Naive thymus-derived CD8-positive, alpha-beta T cell (primary cell): ENCODE data around the gene IGIP. TPM values are rescaled to one million over a fixed set of nuclear protein-coding genes. Genes with fewer than 3 reads are reported as not detected.
A peak's percentile ranks its signal among the peaks of the same experiment; 100 is the strongest.

Experiments
- ATAC-seq, 2 donors: fragments of 150-1000 bp; cut with Tn5 transposase in 1 of 2; sonication (Bioruptor Pico), chemical (Tn5 transposase) in 1 of 2; 1 replicate in 1 of 2; 2 replicates in 1 of 2; pipeline ENCODE4 v1.10.0; 2021; ENCODE audit warnings: mild to moderate bottlenecking in 2 of 2, moderate library complexity in 2 of 2
- POLR2A ChIA-PET: fragments of 350-600 bp; sonication (Branson Sonifier 250); formaldehyde crosslinking; loops from one replicate; lab custom pipeline; 2021; ENCODE audit warnings: antibody characterized with exemption; lab: Charles Lee
- DNase-seq, 10 donors: peaks; one replicate each; pipeline versions ENCODE4 v3.0.0 to v3.0.0-alpha.2; 2020 to 2022
- H3K27ac Mint-ChIP-seq, 10 donors: one replicate each; pipeline ENCODE4 v1.8.0; 2020 to 2022; ENCODE audit warnings: mild to moderate bottlenecking in 10 of 10, mixed read lengths in 10 of 10, moderate library complexity in 4 of 10, inconsistent platforms in 1 of 10
- H3K27me3 Mint-ChIP-seq, 5 donors: one replicate each; pipeline ENCODE4 v1.8.0; 2021 to 2022; ENCODE audit warnings: mixed read lengths in 5 of 5
- H3K36me3 Mint-ChIP-seq, 3 donors: one replicate each; pipeline ENCODE4 v1.8.0; 2020 to 2022; ENCODE audit warnings: mixed read lengths in 3 of 3, mild to moderate bottlenecking in 2 of 3, inconsistent platforms in 1 of 3
- H3K4me1 Mint-ChIP-seq, 4 donors: one replicate each; pipeline ENCODE4 v1.8.0; 2021 to 2022; ENCODE audit warnings: mixed read lengths in 4 of 4
- H3K4me3 Mint-ChIP-seq, 10 donors: one replicate each; pipeline ENCODE4 v1.8.0; 2020 to 2022; ENCODE audit warnings: mild to moderate bottlenecking in 10 of 10, mixed read lengths in 10 of 10, moderate library complexity in 6 of 10, inconsistent platforms in 1 of 10
- H3K9me3 Mint-ChIP-seq, 9 donors: one replicate each; pipeline ENCODE4 v1.8.0; 2020 to 2022; ENCODE audit warnings: mixed read lengths in 9 of 9, mild to moderate bottlenecking in 3 of 9, inconsistent platforms in 1 of 9, moderate library complexity in 1 of 9
- polyA plus RNA-seq, 3 donors: library from polyadenylated mRNA; unstranded; fragments of 300-500 nt; fragmentation: Illumina TruSeq; gene quantifications; one replicate each; pipeline ENCODE4 v1.2.3, GENCODE V29; 2021
- total RNA-seq, 8 experiments: library from RNA in 2 of 8; stranded (reverse) in 2 of 8; gene quantifications; one replicate each; pipeline ENCODE4 v1.2.3 and lab custom pipeline; 2021 to 2026

IGIP gene
- total and polyA plus RNA-seq, 5 experiments from 2014 or later, result 0.24 to 12.9 (median 0.51) TPM

- no peaks in the 10 kb centered on the region for H3K9me3 Mint-ChIP-seq
- POLR2A ChIA-PET, result interaction anchor here (1.5 kb wide), 2 partner anchors 17 to 44 kb away, joined by 3 to 4 read pairs; partner anchors contain the start of genes CYSTM1 and PURA
- H3K27ac Mint-ChIP-seq, result peak overlapping the region in 3 of 10 donors; percentile 0 to 13 (median 2)
- ATAC-seq (no peak), DNase-seq (no peak)
- H3K36me3 Mint-ChIP-seq, result peaks cover 0 to 3% (median 0%) of the 10 kb centered on the region in 3 donors
- H3K27me3 Mint-ChIP-seq, result no peaks in the 10 kb centered on the region
- H3K4me3 Mint-ChIP-seq, result peak overlapping the region in 5 of 10 donors; percentile 10 to 54 (median 19)
- peaks cover 32 to 66% (median 61%) of the 10 kb centered on the region in 4 donors for H3K4me1 Mint-ChIP-seq
Measured at GRCh38 chr5:140130949-140131733, 5.4 kb downstream of the IGIP start.

- peak; percentile 76 to 84 for ATAC-seq
- POLR2A ChIA-PET, result interaction anchor here (1.5 kb wide), 2 partner anchors 18 to 43 kb away, joined by 3 to 4 read pairs; partner anchors contain the start of genes CYSTM1 and PURA
- Mint-ChIP-seq H3K27me3 (no peaks in the 10 kb centered on the region), H3K4me1 (peaks cover 29 to 65% (median 57%) of the 10 kb centered on the region in 4 donors), H3K4me3 (peak overlapping the region in 7 of 10 donors; percentile 1 to 54 (median 19)), H3K27ac (peak overlapping the region in 3 of 10 donors; percentile 2 to 23 (median 4)), H3K36me3 (peaks cover 0 to 3% (median 0%) of the 10 kb centered on the region in 3 donors), H3K9me3 (no peaks in the 10 kb centered on the region)
- DNase-seq, result peak in 2 of 10 donors; percentile 18 to 34
Measured at GRCh38 chr5:140131967-140132409, 6.3 kb downstream of the IGIP start.

- Mint-ChIP-seq H3K27ac (peak overlapping the region in 1 of 10 donors; percentile 45), H3K27me3 (no peaks in the 10 kb centered on the region), H3K36me3 (peaks cover 0 to 3% (median 0%) of the 10 kb centered on the region in 3 donors), H3K9me3 (no peaks in the 10 kb centered on the region), H3K4me3 (peak overlapping the region in 1 of 10 donors; percentile 16), H3K4me1 (peaks cover 31 to 63% (median 57%) of the 10 kb centered on the region in 4 donors)
- POLR2A ChIA-PET, result interaction anchor here (0.6 to 1.2 kb wide), 2 partner anchors 25 to 85 kb away, joined by 3 to 5 read pairs; no protein-coding TSS in a partner anchor
- DNase-seq (no peak), ATAC-seq (no peak)
Measured at GRCh38 chr5:140133514-140134167, 7.9 kb downstream of the IGIP start.

- H3K4me1 Mint-ChIP-seq, result peaks cover 34 to 64% (median 58%) of the 10 kb centered on the region in 4 donors
- H3K36me3 Mint-ChIP-seq, result peaks cover 0 to 3% (median 0%) of the 10 kb centered on the region in 3 donors
- DNase-seq (no peak), ATAC-seq (no peak)
- H3K27ac Mint-ChIP-seq, result peak overlapping the region in 1 of 10 donors; percentile 50
- no peak overlapping the region for H3K4me3 Mint-ChIP-seq
- no peaks in the 10 kb centered on the region for H3K9me3 Mint-ChIP-seq
- no peaks in the 10 kb centered on the region for H3K27me3 Mint-ChIP-seq
- POLR2A ChIA-PET, result no interaction called here
Measured at GRCh38 chr5:140134277-140134935, 8.7 kb downstream of the IGIP start.

GRCh38 chr5:140135127-140135526 is 9.4 kb downstream of the IGIP start:
- H3K36me3 Mint-ChIP-seq, result peaks cover 0 to 3% (median 0%) of the 10 kb centered on the region in 3 donors
- H3K9me3 Mint-ChIP-seq, result no peaks in the 10 kb centered on the region
- no peaks in the 10 kb centered on the region for H3K27me3 Mint-ChIP-seq
- H3K4me3 Mint-ChIP-seq, result no peak overlapping the region
- H3K4me1 Mint-ChIP-seq, result peaks cover 34 to 65% (median 58%) of the 10 kb centered on the region in 4 donors
- DNase-seq, result no peak
- no peak for ATAC-seq
- POLR2A ChIA-PET, result no interaction called here
- H3K27ac Mint-ChIP-seq, result no peak overlapping the region

GRCh38 chr5:140136624-140137023 is 10.9 kb downstream of the IGIP start:
- no peak overlapping the region for H3K4me3 Mint-ChIP-seq

GRCh38 chr5:140140435-140140834 is 14.7 kb downstream of the IGIP start:
- peaks cover 2 to 10% (median 8%) of the 10 kb centered on the region in 5 donors for H3K27me3 Mint-ChIP-seq
- H3K9me3 Mint-ChIP-seq, result no peaks in the 10 kb centered on the region
- POLR2A ChIA-PET, result no interaction called here
- H3K27ac Mint-ChIP-seq, result no peak overlapping the region
- peaks cover 19 to 36% (median 30%) of the 10 kb centered on the region in 4 donors for H3K4me1 Mint-ChIP-seq
- no peak for DNase-seq
- no peak overlapping the region for H3K4me3 Mint-ChIP-seq
- ATAC-seq, result no peak
- H3K36me3 Mint-ChIP-seq, result peaks cover 0 to 3% (median 0%) of the 10 kb centered on the region in 3 donors

More at GRCh38 chr5:140136624-140137023, 10.9 kb downstream of the IGIP start:
- Mint-ChIP-seq H3K27ac (no peak overlapping the region), H3K36me3 (peaks cover 0 to 3% (median 0%) of the 10 kb centered on the region in 3 donors), H3K4me1 (peaks cover 30 to 55% (median 45%) of the 10 kb centered on the region in 4 donors), H3K9me3 (no peaks in the 10 kb centered on the region), H3K27me3 (no peaks in the 10 kb centered on the region)
- DNase-seq (no peak), ATAC-seq (no peak)
- POLR2A ChIA-PET, result interaction anchor here (1.1 kb wide), 1 partner anchor 29 kb away, joined by 3 read pairs; no protein-coding TSS in a partner anchor

GRCh38 chr5:140141241-140141640 is 15.5 kb downstream of the IGIP start:
- H3K27ac Mint-ChIP-seq, result no peak overlapping the region
- H3K9me3 Mint-ChIP-seq, result no peaks in the 10 kb centered on the region
- H3K27me3 Mint-ChIP-seq, result peaks cover 4 to 15% (median 10%) of the 10 kb centered on the region in 5 donors
- peaks cover 17 to 32% (median 27%) of the 10 kb centered on the region in 4 donors for H3K4me1 Mint-ChIP-seq
- DNase-seq (no peak), ATAC-seq (no peak)
- H3K4me3 Mint-ChIP-seq, result no peak overlapping the region
- peaks cover 0 to 3% (median 0%) of the 10 kb centered on the region in 3 donors for H3K36me3 Mint-ChIP-seq
- POLR2A ChIA-PET, result no interaction called here

- Mint-ChIP-seq H3K27me3 (peaks cover 4 to 24% (median 12%) of the 10 kb centered on the region in 5 donors), H3K4me3 (no peak overlapping the region), H3K4me1 (peaks cover 17 to 37% (median 31%) of the 10 kb centered on the region in 4 donors), H3K36me3 (peaks cover 0 to 3% (median 0%) of the 10 kb centered on the region in 3 donors), H3K27ac (peak overlapping the region in 2 of 10 donors; percentile 43 to 53), H3K9me3 (no peaks in the 10 kb centered on the region)
- no peak for DNase-seq
- no peak for ATAC-seq
- POLR2A ChIA-PET, result no interaction called here
Measured at GRCh38 chr5:140142246-140142645, 16.5 kb downstream of the IGIP start.

GRCh38 chr5:140142856-140143255 is 17.1 kb downstream of the IGIP start:
- POLR2A ChIA-PET, result interaction anchor here (2.4 kb wide), 1 partner anchor 29 kb away, joined by 11 read pairs; the partner anchor contains the start of gene PURA
- Mint-ChIP-seq H3K36me3 (peaks cover 0 to 5% (median 0%) of the 10 kb centered on the region in 3 donors), H3K9me3 (no peaks in the 10 kb centered on the region), H3K27me3 (peaks cover 4 to 29% (median 18%) of the 10 kb centered on the region in 5 donors), H3K4me3 (no peak overlapping the region), H3K27ac (peak overlapping the region in 2 of 10 donors; percentile 17 to 22), H3K4me1 (peaks cover 16 to 36% (median 32%) of the 10 kb centered on the region in 4 donors)
- ATAC-seq (no peak), DNase-seq (no peak)

GRCh38 chr5:140143521-140144258 is 18.0 kb downstream of the IGIP start:
- H3K4me1 Mint-ChIP-seq, result peaks cover 13 to 38% (median 31%) of the 10 kb centered on the region in 4 donors
- DNase-seq (no peak), ATAC-seq (peak; percentile 17 to 19)
- POLR2A ChIA-PET, result interaction anchor here (0.6 to 2.4 kb wide), 4 partner anchors 20 to 70 kb away, joined by 4 to 11 read pairs (median 10); partner anchors contain the start of gene PURA
- peak overlapping the region in 1 of 10 donors; percentile 6 for H3K4me3 Mint-ChIP-seq
- peak overlapping the region in 3 of 10 donors; percentile 40 to 73 (median 69) for H3K27ac Mint-ChIP-seq
- peaks cover 4 to 32% (median 21%) of the 10 kb centered on the region in 5 donors for H3K27me3 Mint-ChIP-seq
- H3K9me3 Mint-ChIP-seq, result no peaks in the 10 kb centered on the region
- H3K36me3 Mint-ChIP-seq, result peaks cover 0 to 7% (median 0%) of the 10 kb centered on the region in 3 donors
